Activated CD8-positive, alpha-beta memory T cell treated with anti-CD3 and anti-CD28 coated beads for 48 hours (primary cell): ENCODE results near the gene NMNAT3.

Experiments used
- DNase-seq, 3 experiments: peaks; one replicate each; pipeline ENCODE4 v3.0.0-alpha.2; 2020; ENCODE audit warnings: low read depth in 2 of 3, low spot score in 2 of 3

Gene NMNAT3

GRCh38 chr3:139677388-139678155 lies at the start of gene NMNAT3:
Gene NMNAT3, minus strand, starts transcription at chr3:139677972. Its CDS starts 50,248 bp downstream, at chr3:139627724.
- peak; percentile 50 to 57 (median 55) for DNase-seq

GRCh38 chr3:139721370-139721769 lies 43.6 kb upstream of the NMNAT3 start:
- no peak for DNase-seq

DNA sequence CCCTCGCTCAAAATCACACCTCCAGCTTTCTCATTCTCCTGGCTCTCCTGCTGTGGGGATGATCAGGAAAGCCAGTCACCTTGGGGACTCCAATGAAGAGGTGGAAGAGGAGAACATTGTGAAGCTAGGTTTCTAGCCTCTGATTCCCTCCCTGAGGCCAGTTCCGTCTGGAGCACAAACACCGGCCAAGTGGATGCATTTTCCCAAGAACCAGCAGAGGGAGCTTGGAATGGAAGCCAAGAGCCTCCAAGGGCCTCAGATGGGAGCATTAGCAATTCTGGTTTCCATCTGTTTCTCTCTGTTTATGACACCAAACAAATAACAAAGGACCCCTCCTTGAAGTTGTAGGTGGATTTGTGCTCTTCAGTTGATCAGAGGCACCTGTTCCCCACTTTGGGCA lies 40.6 kb upstream of the NMNAT3 start:
- no peak for DNase-seq

GRCh38 chr3:139716908-139717485 lies 39.2 kb upstream of the NMNAT3 start:
- DNase-seq = no peak

GRCh38 chr3:139715743-139716360 lies 38.1 kb upstream of the NMNAT3 start:
- DNase-seq = no peak

GRCh38 chr3:139715166-139715565 lies 37.4 kb upstream of the NMNAT3 start:
- no peak for DNase-seq

DNA sequence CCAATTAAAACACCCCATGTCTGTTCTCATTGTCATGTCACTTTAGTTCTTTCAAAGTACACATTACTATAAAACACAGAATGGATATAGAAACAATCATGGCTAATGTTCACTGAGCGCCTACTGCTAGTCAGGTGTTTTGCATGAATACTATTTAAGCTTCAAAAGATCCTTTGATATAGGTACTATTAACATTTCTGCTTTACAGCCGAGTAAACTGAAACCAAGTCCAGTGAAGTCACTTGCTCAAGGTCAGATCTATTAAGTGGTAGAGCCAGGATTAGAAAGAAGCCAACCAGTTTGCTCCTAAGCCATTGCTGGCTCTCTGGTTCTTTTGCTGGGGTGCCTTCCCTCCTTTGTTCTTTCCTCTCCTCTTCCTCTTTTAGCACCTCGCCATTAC lies 32.4 kb upstream of the NMNAT3 start:
- DNase-seq = no peak

DNA sequence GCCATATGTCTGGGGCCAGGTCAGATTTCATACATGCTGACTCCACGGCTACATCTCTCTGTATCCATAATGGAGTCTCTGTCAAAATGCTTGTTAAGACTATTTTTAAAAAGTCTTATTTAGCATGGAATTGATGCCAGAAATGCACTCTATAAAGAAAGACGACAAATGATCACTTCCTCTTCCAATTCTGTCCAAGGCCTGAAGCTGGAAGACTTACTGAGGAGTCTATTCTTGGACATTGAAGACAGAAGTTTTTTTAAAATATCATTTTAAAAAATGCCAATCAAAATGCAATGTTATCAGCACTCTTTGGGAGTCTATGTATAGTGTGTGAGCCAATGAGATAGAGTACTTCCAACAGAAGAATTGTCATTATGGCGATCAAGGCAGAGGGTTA lies 27.9 kb upstream of the NMNAT3 start:
- no peak for DNase-seq

GRCh38 chr3:139696314-139696604 lies 18.5 kb upstream of the NMNAT3 start:
- DNase-seq = no peak

- no peak for DNase-seq
These were observed 17.9 kb upstream of the NMNAT3 start for GRCh38 chr3:139695426-139696313.

- no peak for DNase-seq
These were observed 17.2 kb upstream of the NMNAT3 start for GRCh38 chr3:139695007-139695406.

DNA sequence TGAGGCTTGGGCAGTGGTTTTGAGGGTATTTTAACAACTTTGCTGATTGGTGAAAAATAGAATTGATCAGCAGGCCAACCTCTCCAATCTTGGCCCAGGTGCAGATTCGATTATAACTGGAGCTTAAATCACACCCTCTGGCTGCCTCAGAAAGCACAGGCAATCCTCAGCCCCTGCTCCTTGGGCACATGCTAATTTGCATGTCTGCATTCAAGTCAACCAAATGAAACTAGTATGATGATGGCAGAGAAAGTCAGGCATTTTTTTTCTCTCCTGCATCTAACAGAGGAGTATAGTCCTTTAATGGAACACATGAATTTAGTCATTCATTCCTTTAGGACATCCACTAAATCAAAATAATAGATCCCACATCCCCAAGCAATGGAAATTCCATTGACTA lies 16.8 kb upstream of the NMNAT3 start:
- DNase-seq = no peak

DNA sequence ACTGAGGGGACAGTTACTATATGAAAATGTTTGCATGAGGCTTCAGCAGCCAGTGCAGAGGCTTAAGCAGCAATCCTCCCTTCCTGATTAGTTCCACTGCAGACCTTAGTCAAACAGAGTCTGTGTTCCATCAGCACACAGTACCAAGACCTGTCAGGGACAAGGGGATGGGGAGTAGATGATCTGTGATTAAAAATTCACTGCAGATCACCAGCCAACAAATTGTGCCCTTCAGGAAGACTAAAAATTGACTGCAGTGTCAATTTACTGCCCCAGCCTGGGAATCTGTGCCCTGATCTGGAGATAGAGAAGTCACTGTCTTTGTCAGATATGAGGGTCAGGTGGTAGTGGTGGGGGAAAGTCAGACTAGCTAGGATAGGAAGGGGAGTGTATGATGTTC lies 13.8 kb upstream of the NMNAT3 start:
- no peak for DNase-seq

- DNase-seq = no peak
These were observed 12.0 kb upstream of the NMNAT3 start for GRCh38 chr3:139689708-139690228.

GRCh38 chr3:139689122-139689521 lies 11.3 kb upstream of the NMNAT3 start:
- DNase-seq = no peak

GRCh38 chr3:139687431-139687830 lies 9.7 kb upstream of the NMNAT3 start:
- DNase-seq = no peak

GRCh38 chr3:139686624-139687023 lies 8.9 kb upstream of the NMNAT3 start:
- DNase-seq = no peak

DNA sequence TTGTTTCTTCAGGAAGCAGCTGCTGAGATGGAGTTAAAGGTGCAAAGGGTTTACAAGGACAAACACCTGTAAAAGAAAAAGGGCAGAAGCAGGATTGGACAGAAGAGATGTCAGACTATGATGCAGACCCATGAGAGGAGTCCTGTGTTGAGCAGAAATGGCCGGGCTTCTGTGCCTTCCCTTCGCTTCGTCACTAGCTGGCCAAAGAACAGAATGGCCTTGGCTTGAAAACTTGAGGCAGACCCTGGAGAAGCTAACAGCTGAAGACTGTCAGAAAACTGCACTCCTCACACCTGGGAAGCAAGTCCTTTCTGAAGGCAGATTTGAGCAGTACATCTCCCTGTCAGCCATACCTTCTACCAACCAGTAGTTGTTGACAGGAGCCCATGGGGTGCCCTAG lies 8.4 kb upstream of the NMNAT3 start:
- no peak for DNase-seq

- no peak for DNase-seq
These were observed 1.5 kb upstream of the NMNAT3 start for GRCh38 chr3:139679220-139679775.

- no peak for DNase-seq
These were observed 962 bp downstream of the NMNAT3 start for GRCh38 chr3:139676632-139677387.
